CD4-positive, alpha-beta memory T cell (primary cell): Measurements from ENCODE around the gene TNFRSF25. TPM values are rescaled to one million over a fixed set of nuclear protein-coding genes. Genes with fewer than 3 reads are reported as not detected.

Experiments used
- CTCF ChIA-PET: fragments of 350-600 bp; sonication (Branson Sonifier 250); formaldehyde crosslinking; loops from one replicate; lab custom pipeline; 2021; ENCODE audit warnings: inconsistent platforms; ENCODE audit not compliant: partially characterized antibody; lab: Charles Lee
- POLR2A ChIA-PET: fragments of 350-600 bp; sonication (Branson Sonifier 250); formaldehyde crosslinking; loops from one replicate; lab custom pipeline; 2021; ENCODE audit not compliant: partially characterized antibody; lab: Charles Lee
- DNase-seq, 5 donors: peaks; one replicate each; pipeline versions ENCODE4 v3.0.0 to v3.0.0-alpha.2; 2020 to 2022; ENCODE audit warnings: mixed read lengths in 1 of 5
- H3K27ac ChIP-seq: one replicate; pipeline ENCODE4 v1.7.0; 2013; ENCODE audit warnings: low read depth, low read length
- H3K27me3 ChIP-seq: 2 replicates; pipeline ENCODE4 v1.7.0; 2013; ENCODE audit warnings: mild to moderate bottlenecking, low read length, moderate library complexity; ENCODE audit not compliant: insufficient read depth
- H3K36me3 ChIP-seq: 2 replicates; pipeline ENCODE4 v1.7.0; 2013; ENCODE audit warnings: mild to moderate bottlenecking, low read length, moderate library complexity; ENCODE audit not compliant: insufficient read depth
- H3K4me1 ChIP-seq: 2 replicates; pipeline ENCODE4 v1.7.0; 2013; ENCODE audit warnings: mild to moderate bottlenecking, low read length, moderate library complexity; ENCODE audit not compliant: insufficient read depth
- H3K4me3 ChIP-seq, 2 donors: one replicate each; pipeline ENCODE4 v1.7.0; 2013; ENCODE audit warnings: low read length in 2 of 2, mild to moderate bottlenecking in 1 of 2
- H3K9me3 ChIP-seq, 2 donors: one replicate each; pipeline ENCODE4 v1.7.0; 2013; ENCODE audit warnings: low read length in 2 of 2, control low read depth in 1 of 2; ENCODE audit not compliant: control insufficient read depth in 1 of 2
- H3K27ac Mint-ChIP-seq, 7 donors: one replicate each; pipeline ENCODE4 v1.8.0; 2020 to 2021; ENCODE audit warnings: mixed read lengths in 7 of 7, mild to moderate bottlenecking in 6 of 7, inconsistent platforms in 3 of 7, moderate library complexity in 3 of 7
- H3K27me3 Mint-ChIP-seq, 2 donors: one replicate each; pipeline ENCODE4 v1.8.0; 2020 to 2021; ENCODE audit warnings: mixed read lengths in 2 of 2
- H3K36me3 Mint-ChIP-seq, 2 donors: one replicate each; pipeline ENCODE4 v1.8.0; 2020 to 2021; ENCODE audit warnings: mixed read lengths in 2 of 2, inconsistent platforms in 1 of 2, mild to moderate bottlenecking in 1 of 2
- H3K4me1 Mint-ChIP-seq, 4 donors: one replicate each; pipeline ENCODE4 v1.8.0; 2020 to 2021; ENCODE audit warnings: mixed read lengths in 4 of 4, mild to moderate bottlenecking in 1 of 4
- H3K4me3 Mint-ChIP-seq, 8 donors: one replicate each; pipeline ENCODE4 v1.8.0; 2020 to 2021; ENCODE audit warnings: mixed read lengths in 8 of 8, mild to moderate bottlenecking in 7 of 8, moderate library complexity in 6 of 8, inconsistent platforms in 3 of 8
- H3K9me3 Mint-ChIP-seq, 8 donors: one replicate each; pipeline ENCODE4 v1.8.0; 2020 to 2021; ENCODE audit warnings: mixed read lengths in 8 of 8, mild to moderate bottlenecking in 5 of 8, inconsistent platforms in 3 of 8, moderate library complexity in 1 of 8
- intact Hi-C: fragments of 100-400 bp; cut with micrococcal nuclease; formaldehyde crosslinking; loops from one replicate; pipeline ENCODE4 v1.15.1; 2023
- polyA plus RNA-seq, 2 donors: library from polyadenylated mRNA; unstranded; fragments of 300-500 nt; fragmentation: Illumina TruSeq; gene quantifications; one replicate each; pipeline ENCODE4 v1.2.3, GENCODE V29; 2021
- total RNA-seq, 2 experiments: library from RNA; stranded (reverse); gene quantifications; one replicate each; pipeline ENCODE4 v1.2.3, GENCODE V29; 2021

Gene TNFRSF25
- total and polyA plus RNA-seq, 4 experiments from 2014 or later, result 28.9 to 415 (median 227) TPM

DNA sequence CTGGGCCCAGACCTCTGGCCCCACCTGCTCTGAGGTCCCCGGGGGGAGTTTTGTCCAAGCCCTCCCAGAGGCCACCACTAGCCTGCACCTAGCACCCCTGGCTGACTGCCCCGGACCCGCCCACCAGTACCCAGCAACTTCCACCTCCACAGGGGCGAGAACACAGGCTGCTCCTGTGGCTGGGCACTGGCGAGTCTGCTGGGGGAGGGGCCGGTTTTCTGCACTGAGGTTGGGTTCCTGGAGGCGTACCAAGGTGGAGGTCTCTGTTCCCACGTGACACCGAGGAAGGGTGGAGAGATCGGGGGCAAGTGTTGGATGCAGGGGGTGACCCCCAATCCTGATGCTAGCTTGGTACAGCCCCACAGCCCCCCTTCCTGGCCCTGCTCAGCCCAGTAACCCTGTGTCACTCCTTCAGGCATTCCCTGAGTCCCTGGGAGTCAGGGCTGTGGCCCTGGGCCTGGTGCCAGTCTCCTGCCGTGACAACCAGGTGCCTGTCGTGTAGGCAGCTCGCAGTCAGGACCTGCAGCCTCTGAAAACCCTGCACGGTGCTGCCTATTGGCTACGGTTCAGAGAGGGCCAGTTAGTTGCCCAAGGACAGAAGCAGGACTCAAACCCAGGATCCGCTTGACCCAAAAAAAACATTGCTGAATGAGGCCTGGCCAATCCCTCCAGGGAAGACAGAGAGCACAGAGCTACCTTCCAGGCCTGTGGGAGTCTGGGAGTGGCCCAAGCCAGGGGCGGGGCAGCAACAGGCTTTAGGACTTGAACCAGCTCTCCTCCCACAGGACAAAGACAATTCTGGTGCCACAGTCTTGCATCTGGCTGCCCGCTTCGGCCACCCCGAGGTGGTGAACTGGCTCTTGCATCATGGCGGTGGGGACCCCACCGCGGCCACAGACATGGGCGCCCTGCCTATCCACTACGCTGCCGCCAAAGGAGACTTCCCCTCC, 38.3 kb downstream of the TNFRSF25 start:
- H3K9me3 Mint-ChIP-seq, result no peaks in the 10 kb centered on the region

DNA sequence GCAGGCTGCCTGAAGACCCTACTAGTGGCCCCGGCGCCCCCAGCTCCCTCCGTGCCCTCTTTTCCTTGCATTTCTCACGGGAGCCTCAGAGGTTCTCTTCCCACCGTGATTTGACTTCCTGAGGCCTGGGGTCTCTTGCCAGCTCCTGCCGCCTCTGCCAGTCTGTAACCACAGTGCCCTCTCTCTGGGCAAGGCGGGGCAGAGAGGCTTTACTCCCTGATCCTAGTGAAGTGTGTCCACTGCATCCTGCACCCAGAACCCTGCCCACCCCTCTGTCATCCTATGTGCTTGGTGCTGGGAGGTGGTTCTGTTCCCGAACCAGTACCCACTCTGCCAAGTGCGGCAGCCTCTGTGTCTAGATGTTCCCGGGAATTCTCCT, 39.0 kb downstream of the TNFRSF25 start:
- Histone ChIP-seq H3K4me3 (no peak overlapping the region), H3K9me3 (no peaks in the 10 kb centered on the region), H3K36me3 (no peaks in the 10 kb centered on the region), H3K27me3 (peaks cover 15% of the 10 kb centered on the region), H3K27ac (no peak overlapping the region), H3K4me1 (peaks cover 20% of the 10 kb centered on the region)
- peaks cover 10 to 11% of the 10 kb centered on the region in 2 donors for H3K27me3 Mint-ChIP-seq
- no peak overlapping the region for H3K27ac Mint-ChIP-seq
- DNase-seq, result no peak
- peaks cover 4 to 26% (median 16%) of the 10 kb centered on the region in 4 donors for H3K4me1 Mint-ChIP-seq
- no peaks in the 10 kb centered on the region for H3K36me3 Mint-ChIP-seq
- no peak overlapping the region for H3K4me3 Mint-ChIP-seq
- ChIA-PET CTCF (interaction anchor here (1.2 to 2.7 kb wide), 3 partner anchors 11 to 60 kb away, joined by 3 to 16 read pairs (median 3); no protein-coding TSS in a partner anchor), POLR2A (no interaction called here)
- intact Hi-C loops, result no loop called here
- no peaks in the 10 kb centered on the region for H3K9me3 Mint-ChIP-seq

More for the DNA sequence above, 38.3 kb downstream of the TNFRSF25 start:
- Histone ChIP-seq H3K9me3 (no peaks in the 10 kb centered on the region), H3K4me3 (no peak overlapping the region), H3K27ac (no peak overlapping the region), H3K27me3 (peaks cover 15% of the 10 kb centered on the region), H3K4me1 (peaks cover 20% of the 10 kb centered on the region), H3K36me3 (no peaks in the 10 kb centered on the region)
- Mint-ChIP-seq H3K4me3 (no peak overlapping the region), H3K4me1 (peaks cover 4 to 25% (median 16%) of the 10 kb centered on the region in 4 donors), H3K27ac (no peak overlapping the region), H3K36me3 (no peaks in the 10 kb centered on the region), H3K27me3 (peaks cover 9 to 10% of the 10 kb centered on the region in 2 donors)
- POLR2A ChIA-PET, result no interaction called here
- CTCF ChIA-PET, result interaction anchor here (1.2 kb wide), 1 partner anchor 13 kb away, joined by 3 read pairs; no protein-coding TSS in a partner anchor
- no peak for DNase-seq
- intact Hi-C loops, result no loop called here

DNA sequence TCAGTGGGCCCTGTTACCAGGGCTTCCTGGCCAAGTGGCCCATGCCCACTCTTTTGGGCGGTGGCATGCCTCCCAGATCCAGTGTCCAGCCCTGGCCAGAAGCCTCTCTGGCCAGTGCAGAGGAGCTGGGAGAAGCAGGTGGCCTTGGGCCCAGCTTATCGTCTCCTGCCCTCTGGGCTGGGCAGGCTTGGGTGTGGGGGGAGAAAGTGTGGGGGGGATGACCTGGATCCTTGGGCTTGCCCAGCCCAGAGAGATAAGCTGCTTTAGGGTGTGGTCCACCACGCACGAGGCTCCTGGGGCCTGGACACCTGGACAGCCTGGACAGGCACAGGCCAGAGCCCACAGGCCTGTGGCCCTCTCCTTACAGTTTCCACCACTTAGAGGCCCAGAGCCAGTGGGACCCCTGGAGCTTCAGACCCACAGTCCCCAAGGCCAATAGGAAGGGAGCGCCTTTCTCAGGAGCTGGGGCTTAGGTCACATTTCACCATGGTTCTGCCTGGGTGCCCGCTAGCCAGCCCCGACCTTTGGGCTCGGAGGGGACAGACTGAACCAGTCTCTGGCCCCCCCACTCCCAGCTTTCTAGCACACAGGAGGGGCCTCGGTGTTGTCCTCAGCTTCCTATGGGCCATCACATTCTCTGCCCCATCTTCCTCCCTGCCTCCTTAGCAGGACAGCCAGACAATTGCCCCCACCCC, 39.5 kb downstream of the TNFRSF25 start:
- ChIA-PET CTCF (interaction anchor here (1.2 to 2.7 kb wide), 3 partner anchors 12 to 61 kb away, joined by 3 to 16 read pairs (median 3); no protein-coding TSS in a partner anchor), POLR2A (interaction anchor here (0.6 to 1.8 kb wide), 2 partner anchors 33 to 44 kb away, joined by 3 to 7 read pairs; no protein-coding TSS in a partner anchor)
- peak in 1 of 5 donors; percentile 33 for DNase-seq
- no peak overlapping the region for H3K4me3 Mint-ChIP-seq
- peaks cover 4 to 28% (median 16%) of the 10 kb centered on the region in 4 donors for H3K4me1 Mint-ChIP-seq
- H3K27me3 ChIP-seq, result peaks cover 16% of the 10 kb centered on the region
- H3K36me3 Mint-ChIP-seq, result no peaks in the 10 kb centered on the region
- no peak overlapping the region for H3K27ac Mint-ChIP-seq
- H3K9me3 ChIP-seq, result no peaks in the 10 kb centered on the region
- no peaks in the 10 kb centered on the region for H3K36me3 ChIP-seq
- H3K9me3 Mint-ChIP-seq, result no peaks in the 10 kb centered on the region
- no peak overlapping the region for H3K4me3 ChIP-seq
- intact Hi-C loops, result no loop called here
- no peak overlapping the region for H3K27ac ChIP-seq
- H3K27me3 Mint-ChIP-seq, result peaks cover 12 to 15% of the 10 kb centered on the region in 2 donors
- H3K4me1 ChIP-seq, result peaks cover 20% of the 10 kb centered on the region

DNA sequence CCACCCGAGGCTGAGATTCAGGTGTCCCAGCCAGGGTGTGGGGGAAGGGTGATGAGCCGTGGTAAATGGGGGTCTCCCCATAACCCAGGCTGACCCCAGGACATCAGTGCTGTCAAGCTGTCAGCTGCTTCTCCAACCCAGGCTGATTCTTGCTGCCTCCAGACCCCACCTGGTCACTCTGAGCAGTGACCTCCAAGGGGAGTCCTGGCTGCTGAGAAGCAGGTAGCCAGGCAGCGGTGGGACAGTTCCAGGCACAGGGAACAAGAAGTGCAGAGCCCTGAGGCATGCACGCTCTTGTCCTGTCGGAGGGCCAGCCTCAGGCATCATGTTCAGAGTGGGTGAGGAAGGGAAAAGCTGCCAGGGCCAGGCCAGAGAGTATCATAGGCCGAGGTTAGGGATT, 40.3 kb downstream of the TNFRSF25 start:
- H3K4me1 ChIP-seq, result peaks cover 24% of the 10 kb centered on the region
- Mint-ChIP-seq H3K4me3 (peak overlapping the region in 4 of 8 donors; percentile 18 to 36 (median 36)), H3K27ac (no peak overlapping the region), H3K9me3 (no peaks in the 10 kb centered on the region), H3K36me3 (no peaks in the 10 kb centered on the region), H3K27me3 (peaks cover 17 to 21% of the 10 kb centered on the region in 2 donors), H3K4me1 (peaks cover 4 to 35% (median 18%) of the 10 kb centered on the region in 4 donors)
- CTCF ChIA-PET, result interaction anchor here (0.9 to 2.7 kb wide), 5 partner anchors 12 to 64 kb away, joined by 3 to 16 read pairs (median 3); no protein-coding TSS in a partner anchor
- H3K4me3 ChIP-seq, result no peak overlapping the region
- H3K27ac ChIP-seq, result no peak overlapping the region
- DNase-seq, result no peak
- H3K27me3 ChIP-seq, result peaks cover 23% of the 10 kb centered on the region
- POLR2A ChIA-PET, result interaction anchor here (0.6 to 1.8 kb wide), 2 partner anchors 34 to 45 kb away, joined by 3 to 7 read pairs; no protein-coding TSS in a partner anchor
- no peaks in the 10 kb centered on the region for H3K36me3 ChIP-seq
- no peaks in the 10 kb centered on the region for H3K9me3 ChIP-seq
- intact Hi-C loops, result no loop called here

DNA sequence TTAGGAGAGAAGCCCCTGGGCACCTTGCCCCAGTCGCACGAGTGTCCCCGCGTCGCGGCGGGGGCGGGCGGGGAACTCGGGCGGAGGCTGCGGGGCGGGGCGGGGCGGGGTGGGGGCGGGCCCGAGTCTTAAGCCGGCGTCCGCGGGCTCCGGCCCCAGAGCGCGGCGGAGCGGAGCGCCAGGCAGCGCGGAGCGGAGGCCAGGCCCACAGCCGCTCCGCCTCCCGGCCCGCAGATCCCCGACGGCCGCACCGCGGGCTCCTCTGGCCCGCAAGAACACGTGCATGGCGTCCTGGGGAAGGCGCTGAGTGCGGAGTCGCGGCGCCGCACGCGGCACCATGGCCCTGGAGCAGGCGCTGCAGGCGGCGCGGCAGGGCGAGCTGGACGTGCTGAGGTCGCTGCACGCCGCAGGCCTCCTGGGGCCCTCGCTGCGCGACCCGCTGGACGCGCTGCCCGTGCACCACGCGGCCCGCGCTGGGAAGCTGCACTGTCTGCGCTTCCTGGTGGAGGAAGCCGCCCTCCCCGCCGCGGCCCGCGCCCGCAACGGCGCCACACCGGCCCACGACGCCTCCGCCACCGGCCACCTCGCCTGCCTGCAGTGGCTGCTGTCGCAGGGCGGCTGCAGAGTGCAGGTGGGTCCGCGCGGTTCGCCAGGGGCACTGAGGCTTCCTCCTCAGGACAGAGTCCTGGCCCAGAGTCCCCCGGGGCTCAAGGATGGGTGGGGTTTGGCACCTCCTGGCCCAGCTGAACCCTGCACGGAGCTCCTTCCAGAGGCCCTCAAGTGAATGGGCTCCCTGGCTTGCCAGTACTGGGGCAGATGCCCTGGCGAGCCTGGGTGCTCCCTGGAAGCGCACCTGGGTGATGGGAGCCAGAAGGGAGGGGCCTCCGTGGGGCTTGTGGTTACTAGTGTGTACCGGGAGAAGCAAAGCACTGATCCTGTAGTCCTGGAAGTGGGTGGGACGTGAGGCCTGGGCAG, 41.1 kb downstream of the TNFRSF25 start, which contains the start of gene ESPN:
TSS of gene ESPN (plus strand) at position 158 of the 975 bp plus-strand sequence. CDS start at position 338, 180 bp downstream.
- intact Hi-C loops, result no loop called here
- Histone ChIP-seq H3K36me3 (no peaks in the 10 kb centered on the region), H3K27ac (no peak within 1 kb of the TSS), H3K4me1 (peaks cover 31% of the 10 kb centered on the region), H3K9me3 (no peaks in the 10 kb centered on the region), H3K27me3 (peaks cover 31% of the 10 kb centered on the region), H3K4me3 (peak within 1 kb of the TSS in 1 of 2 donors; percentile 38)
- peaks cover 4 to 35% (median 18%) of the 10 kb centered on the region in 4 donors for H3K4me1 Mint-ChIP-seq
- CTCF ChIA-PET, result interaction anchor here (0.9 to 2.7 kb wide), 4 partner anchors 13 to 65 kb away, joined by 3 to 16 read pairs (median 3); no protein-coding TSS in a partner anchor
- no peak within 1 kb of the TSS for H3K27ac Mint-ChIP-seq
- POLR2A ChIA-PET, result interaction anchor here (1.8 kb wide), 1 partner anchor 35 kb away, joined by 7 read pairs; no protein-coding TSS in a partner anchor
- no peak for DNase-seq
- H3K4me3 Mint-ChIP-seq, result peak within 1 kb of the TSS; percentile 53 to 76 (median 68)
- H3K9me3 Mint-ChIP-seq, result no peaks in the 10 kb centered on the region
- H3K36me3 Mint-ChIP-seq, result no peaks in the 10 kb centered on the region
- peaks cover 19 to 21% of the 10 kb centered on the region in 2 donors for H3K27me3 Mint-ChIP-seq
